Ishikawa (cell line): Measurements from ENCODE around the gene LANCL2.

Experiments used
- CEBPB ChIP-seq: IDR thresholded peaks from 2 replicates; pipeline ENCODE4 v1.6.1; 2012
- CREB1 ChIP-seq: IDR thresholded peaks from 2 replicates; pipeline ENCODE4 v1.6.1; 2012; ENCODE audit warnings: low read depth
- EGR1 ChIP-seq: IDR thresholded peaks from 2 replicates; pipeline ENCODE4 v1.6.1; 2012
- EP300 ChIP-seq: IDR thresholded peaks from 2 replicates; pipeline ENCODE4 v1.6.1; 2012; ENCODE audit warnings: borderline replicate concordance
- FOXM1 ChIP-seq: IDR thresholded peaks from 2 replicates; pipeline ENCODE4 v1.6.1; 2012; ENCODE audit warnings: low read depth, borderline replicate concordance
- NFIC ChIP-seq: IDR thresholded peaks from 2 replicates; pipeline ENCODE4 v1.6.1; 2012
- RAD21 ChIP-seq: IDR thresholded peaks from 2 replicates; pipeline ENCODE4 v1.6.1; 2012; ENCODE audit warnings: low read depth
- REST ChIP-seq: IDR thresholded peaks from 2 replicates; pipeline ENCODE4 v1.6.1; 2012; ENCODE audit warnings: low read depth, mild to moderate bottlenecking
- TAF1 ChIP-seq: IDR thresholded peaks from 2 replicates; pipeline ENCODE4 v1.6.1; 2012; ENCODE audit warnings: low read depth, mild to moderate bottlenecking
- TCF12 ChIP-seq: IDR thresholded peaks from 2 replicates; pipeline ENCODE4 v1.6.1; 2012; ENCODE audit warnings: low read depth
- TEAD4 ChIP-seq: IDR thresholded peaks from 2 replicates; pipeline ENCODE4 v1.6.1; 2012
- USF1 ChIP-seq: IDR thresholded peaks from 2 replicates; pipeline ENCODE4 v1.6.1; 2012
- YY1 ChIP-seq: IDR thresholded peaks from 2 replicates; pipeline ENCODE4 v1.6.1; 2012; ENCODE audit warnings: low read depth
- ZBTB7A ChIP-seq: IDR thresholded peaks from 2 replicates; pipeline ENCODE4 v1.6.1; 2012; ENCODE audit warnings: low read depth
- TF ChIP-seq, protein P1 (sequence below): IDR thresholded peaks from 2 replicates; pipeline ENCODE4 v1.6.1; 2012

The LANCL2 gene

GRCh38 chr7:55478700-55479099 lies 113.6 kb downstream of the LANCL2 start:
- TF ChIP-seq YY1 = no peak
- no peak for TF ChIP-seq ZBTB7A
- TF ChIP-seq RAD21 = no peak
- TF ChIP-seq TCF12 = no peak
- no peak for TF ChIP-seq CEBPB

DNA sequence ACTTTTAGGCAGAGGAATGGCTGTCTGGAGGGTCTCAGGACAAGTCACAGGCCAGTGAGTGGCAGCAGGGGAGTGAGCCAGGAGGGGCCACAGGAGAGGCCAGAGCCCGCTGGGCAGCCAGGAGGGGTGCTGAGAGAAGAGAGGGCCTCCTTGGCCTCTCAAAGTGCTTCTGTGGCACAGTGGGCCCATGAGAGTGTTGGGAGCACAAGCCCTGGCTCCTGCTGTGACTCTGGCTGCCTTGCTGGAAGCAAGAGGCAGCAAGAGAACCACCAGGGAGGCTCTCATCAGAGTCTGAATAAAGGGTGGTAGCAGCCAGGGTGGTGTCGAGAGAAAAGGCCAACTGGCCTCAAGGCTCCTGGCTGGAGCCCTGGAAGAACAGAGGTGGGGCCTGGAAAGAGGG lies 116.0 kb downstream of the LANCL2 start:
- TF ChIP-seq USF1 (no peak), EGR1 (no peak), EP300 (no peak), NFIC (no peak), TAF1 (no peak), TEAD4 (no peak), TCF12 (no peak), RAD21 (no peak), REST (no peak), FOXM1 (no peak), CREB1 (no peak), YY1 (no peak), ZBTB7A (no peak), CEBPB (no peak)
- TF ChIP-seq, protein P1, sequence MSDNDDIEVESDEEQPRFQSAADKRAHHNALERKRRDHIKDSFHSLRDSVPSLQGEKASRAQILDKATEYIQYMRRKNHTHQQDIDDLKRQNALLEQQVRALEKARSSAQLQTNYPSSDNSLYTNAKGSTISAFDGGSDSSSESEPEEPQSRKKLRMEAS = no peak

DNA sequence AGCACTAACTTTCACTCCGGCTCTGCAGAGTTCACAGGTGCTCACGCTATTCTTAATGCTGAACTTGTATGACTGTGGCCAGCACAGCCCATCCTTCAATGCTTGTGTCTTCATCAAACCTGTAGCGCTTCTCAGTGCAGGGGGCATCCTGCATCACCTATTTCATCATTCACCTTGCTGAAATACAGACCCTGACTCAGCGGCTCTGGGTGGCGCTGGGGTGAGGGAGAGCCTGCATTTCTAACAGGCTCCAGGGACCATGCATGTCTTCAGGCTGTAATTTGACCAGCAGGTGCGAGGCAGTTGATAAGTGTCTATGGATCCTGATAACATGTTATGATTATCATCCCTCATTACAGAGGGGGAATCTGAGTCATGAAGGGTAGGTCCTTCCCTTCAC lies 117.9 kb downstream of the LANCL2 start:
- no peak for TF ChIP-seq EP300
- TF ChIP-seq ZBTB7A = no peak
- TF ChIP-seq TCF12 = no peak
- TF ChIP-seq CREB1 = no peak
- no peak for TF ChIP-seq NFIC
- no peak for TF ChIP-seq CEBPB
- TF ChIP-seq TAF1 = no peak
- TF ChIP-seq FOXM1 = no peak
- TF ChIP-seq, protein P1 = no peak
- no peak for TF ChIP-seq EGR1
- TF ChIP-seq YY1 = no peak
- TF ChIP-seq USF1 = no peak
